Suppressor macrophage treated with lipopolysaccharide for 1 hour (primary cell): ENCODE results near the gene HIVEP3.

Experiments
- DNase-seq, 3 donors: peaks; one replicate each; pipeline ENCODE4 v3.0.0-alpha.2; 2020 to 2022

The HIVEP3 gene

GRCh38 chr1:41661428-41662060 is 257.2 kb downstream of the HIVEP3 start:
- peak; percentile 57 to 71 (median 62) for DNase-seq

- no peak for DNase-seq
Measured at GRCh38 chr1:41660570-41661427, 257.9 kb downstream of the HIVEP3 start.

GRCh38 chr1:41659903-41660302 is 258.8 kb downstream of the HIVEP3 start:
- no peak for DNase-seq

GRCh38 chr1:41659159-41659495 is 259.6 kb downstream of the HIVEP3 start:
- DNase-seq, result no peak

GRCh38 chr1:41658431-41659158 is 260.1 kb downstream of the HIVEP3 start:
- peak; percentile 82 to 84 (median 83) for DNase-seq

- no peak for DNase-seq
Measured at GRCh38 chr1:41657679-41658295, 260.9 kb downstream of the HIVEP3 start.

GRCh38 chr1:41656825-41657500 is 261.8 kb downstream of the HIVEP3 start:
- DNase-seq, result peak in 2 of 3 donors; percentile 42 to 43

- peak; percentile 76 to 82 (median 82) for DNase-seq
Measured at GRCh38 chr1:41656068-41656467, 262.7 kb downstream of the HIVEP3 start.

GRCh38 chr1:41655632-41656031 is 263.1 kb downstream of the HIVEP3 start:
- DNase-seq, result no peak

- DNase-seq, result no peak
Measured at GRCh38 chr1:41653574-41653973, 265.1 kb downstream of the HIVEP3 start.

- DNase-seq, result peak in 1 of 3 donors; percentile 52
Measured at GRCh38 chr1:41652384-41653265, 266.1 kb downstream of the HIVEP3 start.

GRCh38 chr1:41650028-41650880 is 268.5 kb downstream of the HIVEP3 start:
- peak; percentile 78 to 83 (median 79) for DNase-seq

GRCh38 chr1:41649396-41650027 is 269.2 kb downstream of the HIVEP3 start:
- DNase-seq, result no peak

- DNase-seq, result no peak
Measured at GRCh38 chr1:41648844-41649243, 269.9 kb downstream of the HIVEP3 start.

- DNase-seq, result no peak
Measured at GRCh38 chr1:41648230-41648629, 270.5 kb downstream of the HIVEP3 start.

- DNase-seq, result no peak
Measured at GRCh38 chr1:41647221-41648135, 271.2 kb downstream of the HIVEP3 start.

GRCh38 chr1:41646186-41646585 is 272.5 kb downstream of the HIVEP3 start:
- DNase-seq, result no peak

GRCh38 chr1:41645062-41645461 is 273.7 kb downstream of the HIVEP3 start:
- no peak for DNase-seq
